ENCODE data around the gene FNDC3A. TPM values are rescaled to one million over a fixed set of nuclear protein-coding genes. Genes with fewer than 3 reads are reported as not detected.

The FNDC3A gene
- total and polyA plus RNA-seq, 9 of the 15 experiments (the other 6 are each of a cell fraction or from before 2014, with no cell fraction given), result 4.1 to 22.0 (median 13.5) TPM

GRCh38 chr13:48973845-48974431 is 1.8 kb upstream of the FNDC3A start:
- Histone ChIP-seq H4K20me1 (replicated peaks; ENCODE audit: control insufficient read depth, insufficient read depth, low read length) (no peaks in the 10 kb centered on the region), H3K9me1 (ENCODE audit: control insufficient read depth, insufficient read depth, low read length) (no peaks in the 10 kb centered on the region), H3K36me3 (ENCODE audit: control insufficient read depth, insufficient read depth, low read length) (no peaks in the 10 kb centered on the region; the same call in 2 of the 3 replicates), H3K27ac (ENCODE audit: extremely low read depth, low read depth, low read length) (no peak overlapping the region), H3K4me3 (no peak overlapping the region), H3K9ac (ENCODE audit: insufficient read depth in 1 of 2, low read depth in 2 of 2, low read length in 2 of 2) (no peak overlapping the region), H3K4me2 (ENCODE audit: insufficient read depth, low read length) (no peak overlapping the region), H2AFZ (ENCODE audit: low read depth, low read length) (no peak overlapping the region), H3K27me3 (ENCODE audit: control insufficient read depth in 2 of 2, insufficient read depth in 2 of 2, low read length in 2 of 2) (no peaks in the 10 kb centered on the region), H3K9me3 (replicated peaks; ENCODE audit: control insufficient read depth, insufficient read depth, low read depth, low read length) (peaks cover 8% of the 10 kb centered on the region; the same call in 1 of the 2 replicates), H3K4me1 (replicated peaks in 1 of 2; ENCODE audit: control insufficient read depth in 2 of 2, insufficient read depth in 2 of 2, low read length in 2 of 2) (peaks cover 4 to 8% of the 10 kb centered on the region in 2 experiments; a peak in 2 of 5 replicates), H3K79me2 (ENCODE audit: control insufficient read depth, insufficient read depth, low read length) (peaks cover 25% of the 10 kb centered on the region)
- peak; percentile 97 for TF ChIP-seq ZNF274 (IDR thresholded peaks at IDR 0.05; ENCODE audit: borderline replicate concordance, low read depth, low read length)
- TF ChIP-seq ZBTB33 (CRISPR knock-in tag; IDR thresholded peaks at IDR 0.05), result 0 out of 2 replicates have a peak, but pooled peaks have one; percentile 25
- no peak for TF ChIP-seq ZNF263 (CRISPR knock-in tag; IDR thresholded peaks at IDR 0.05; ENCODE audit: borderline replicate concordance)
- TF ChIP-seq ELF4 (CRISPR knock-in tag; IDR thresholded peaks at IDR 0.05), result no peak
- no peak for TF ChIP-seq USF2 (CRISPR knock-in tag; IDR thresholded peaks at IDR 0.05)
- TF ChIP-seq CC2D1A (IDR thresholded peaks at IDR 0.05), result no peak
- TF ChIP-seq STAT6 (CRISPR knock-in tag; IDR thresholded peaks at IDR 0.05), result no peak
- TF ChIP-seq BRCA1 (IDR thresholded peaks at IDR 0.05), result no peak
- no peak for TF ChIP-seq BRCA1 (CRISPR knock-in tag; IDR thresholded peaks at IDR 0.05)
- TF ChIP-seq ZNF217 (CRISPR knock-in tag; IDR thresholded peaks at IDR 0.05), result no peak
- no peak for TF ChIP-seq PHF8 (IDR thresholded peaks at IDR 0.05; ENCODE audit: borderline replicate concordance, low read length)
- no peak for TF ChIP-seq RBM25 (IDR thresholded peaks at IDR 0.05; ENCODE audit: low read depth, low read length, severe bottlenecking)
- TF ChIP-seq HMGN3 (IDR thresholded peaks at IDR 0.05; ENCODE audit: borderline replicate concordance, extremely low read depth, insufficient read length, low read depth, low read length), result no peak
- no peak for TF ChIP-seq ZBTB5 (IDR thresholded peaks at IDR 0.05)
- no peak for TF ChIP-seq HSF4 (CRISPR knock-in tag; IDR thresholded peaks at IDR 0.05; ENCODE audit: borderline replicate concordance)
- intact Hi-C loops (cut with micrococcal nuclease) (no loop called here), in situ Hi-C loops (cut with MboI) (no loop called here)
- BruUV-seq (replicated peaks), result no TSS peak
- CTCF ChIA-PET (ENCODE audit: low intra/inter-chr PET ratio), result no interaction called here
- ATAC-seq (no peak), DNase-seq (ENCODE audit: extremely low read depth in 1 of 4, low spot score in 3 of 4) (no peak), FAIRE-seq (no peak)
- WGBS (ENCODE audit: insufficient coverage, low coverage, missing lambda C conversion rate), result 80% methylated on average over 1 of the region's 1 CpG
- POLR2A ChIA-PET, result interaction anchor here (1.0 kb wide), 1 partner anchor 10 kb away, joined by 3 read pairs; no protein-coding TSS in a partner anchor
